GM12878 (cell line): Measurements from ENCODE around the gene PRKAA1.

Experiments used
- BACH1 ChIP-seq: fragments of 450-650 bp; IDR thresholded peaks from 2 replicates; pipeline ENCODE4 v1.6.1; 2017; ENCODE audit warnings: mild to moderate bottlenecking, borderline replicate concordance
- CREM ChIP-seq: IDR thresholded peaks from 2 replicates; pipeline ENCODE4 v1.6.1; 2014; ENCODE audit warnings: antibody characterized with exemption, low read depth
- EZH2 ChIP-seq: IDR thresholded peaks from 2 replicates; pipeline ENCODE4 v1.6.1; 2012; ENCODE audit warnings: low read depth, mild to moderate bottlenecking, control low read depth, inconsistent platforms, low read length, borderline replicate concordance; ENCODE audit not compliant: control insufficient read depth
- GABPA ChIP-seq: IDR thresholded peaks from 2 replicates; pipeline ENCODE4 v1.6.1; 2014; ENCODE audit warnings: antibody characterized with exemption, low read depth, mild to moderate bottlenecking, inconsistent platforms
- MTA3 ChIP-seq: IDR thresholded peaks from 2 replicates; pipeline ENCODE4 v1.6.1; 2012; ENCODE audit warnings: low read length, inconsistent platforms, borderline replicate concordance
- MXI1 ChIP-seq: fragments of 150-350 bp; IDR thresholded peaks from 2 replicates; pipeline ENCODE4 v1.6.1; 2011; ENCODE audit warnings: low read depth, mild to moderate bottlenecking, inconsistent platforms, low read length, improper control_type of control experiment
- NFIC ChIP-seq: IDR thresholded peaks from 2 replicates; pipeline ENCODE4 v1.6.1; 2012; ENCODE audit warnings: low read depth, mild to moderate bottlenecking, inconsistent platforms, low read length, moderate library complexity
- REST ChIP-seq: IDR thresholded peaks from 2 replicates; pipeline ENCODE4 v1.6.1; 2012; ENCODE audit warnings: mild to moderate bottlenecking, low read depth, low read length
- SMARCA5 ChIP-seq: fragments of 450-650 bp; IDR thresholded peaks from 2 replicates; pipeline ENCODE4 v1.6.1; 2017; ENCODE audit warnings: mild to moderate bottlenecking

DNA sequence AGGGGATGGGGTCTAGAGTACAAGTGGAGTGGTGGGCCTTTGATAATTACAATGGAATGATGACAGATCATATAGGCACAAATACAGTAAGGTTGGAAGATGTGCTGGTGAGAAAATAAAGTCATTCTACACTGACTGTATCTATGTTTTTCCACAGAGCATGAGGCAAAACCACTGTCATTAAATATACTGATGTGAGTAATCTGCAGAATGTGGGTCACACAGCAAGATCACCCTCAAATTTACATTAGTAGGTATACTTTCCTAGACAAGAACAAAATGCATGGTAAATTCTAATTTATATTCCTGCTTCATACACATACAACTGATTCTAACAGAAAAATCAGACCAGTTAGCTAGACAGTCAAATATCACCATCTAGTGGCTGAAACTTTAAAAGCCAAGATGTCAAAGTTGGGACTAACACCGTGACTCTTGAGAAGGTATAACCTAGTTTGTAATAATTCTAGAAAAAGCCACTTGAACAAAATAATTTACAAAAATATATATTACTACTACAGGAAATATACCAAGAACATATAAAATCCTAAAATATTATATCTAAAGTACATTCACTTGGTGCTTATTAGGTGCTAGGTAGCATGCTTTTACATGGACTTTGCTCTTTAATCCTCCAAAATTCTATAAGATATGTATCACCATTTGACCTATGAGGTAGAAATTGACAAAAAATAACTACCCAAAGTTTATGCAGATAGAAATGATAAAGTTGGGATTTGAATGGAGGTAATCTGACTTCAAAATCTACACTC is 61.9 kb downstream of the PRKAA1 start:
- TF ChIP-seq EZH2, result no peak
- TF ChIP-seq SMARCA5, result no peak
- no peak for TF ChIP-seq REST
- TF ChIP-seq MTA3, result no peak
- TF ChIP-seq NFIC, result no peak
- TF ChIP-seq MXI1, result no peak
- no peak for TF ChIP-seq GABPA
- TF ChIP-seq CREM, result no peak
- TF ChIP-seq BACH1, result no peak
